Osteocyte (in vitro differentiated cells): ENCODE results near the gene AKAP13. TPM values are rescaled to one million over a fixed set of nuclear protein-coding genes. Genes with fewer than 3 reads are reported as not detected.

Source experiments
- DNase-seq: peaks from one replicate; pipeline ENCODE4 v3.0.0; 2021; ENCODE audit warnings: mixed read lengths; ENCODE audit not compliant: unreplicated experiment; ENCODE audit errors: extremely low spot score
- H3K27ac Mint-ChIP-seq: one replicate; pipeline ENCODE4 v1.8.0; 2021; ENCODE audit warnings: mild to moderate bottlenecking, mixed read lengths; ENCODE audit not compliant: unreplicated experiment
- H3K27me3 Mint-ChIP-seq: one replicate; pipeline ENCODE4 v1.8.0; 2021; ENCODE audit warnings: mixed read lengths; ENCODE audit not compliant: unreplicated experiment
- H3K36me3 Mint-ChIP-seq: one replicate; pipeline ENCODE4 v1.8.0; 2021; ENCODE audit warnings: mixed read lengths; ENCODE audit not compliant: unreplicated experiment
- H3K4me1 Mint-ChIP-seq: one replicate; pipeline ENCODE4 v1.8.0; 2021; ENCODE audit warnings: mixed read lengths; ENCODE audit not compliant: unreplicated experiment
- H3K4me3 Mint-ChIP-seq: one replicate; pipeline ENCODE4 v1.8.0; 2021; ENCODE audit warnings: mild to moderate bottlenecking, moderate library complexity, mixed read lengths; ENCODE audit not compliant: unreplicated experiment
- H3K9me3 Mint-ChIP-seq: one replicate; pipeline ENCODE4 v1.8.0; 2021; ENCODE audit warnings: mixed read lengths; ENCODE audit not compliant: unreplicated experiment
- CTCF ChIP-seq: fragments of 200-600 bp; sonication (generic); IDR thresholded peaks from 2 replicates; pipeline ENCODE4 v1.5.0; 2021; ENCODE audit warnings: antibody characterized with exemption, mild to moderate bottlenecking, moderate library complexity
- total RNA-seq: library from RNA; stranded (reverse); gene quantifications from 2 replicates; pipeline ENCODE4 v1.2.1, GENCODE V29; 2021

Gene AKAP13
- total RNA-seq, 1 donor from 2014 or later, result 146 TPM

GRCh38 chr15:85453144-85453872 is 72.9 kb downstream of the AKAP13 start:
- peaks cover 35% of the 10 kb centered on the region for H3K9me3 Mint-ChIP-seq
- H3K4me1 Mint-ChIP-seq, result peaks cover 26% of the 10 kb centered on the region
- no peak for TF ChIP-seq CTCF
- H3K27ac Mint-ChIP-seq, result no peak overlapping the region
- H3K4me3 Mint-ChIP-seq, result no peak overlapping the region
- DNase-seq, result no peak
- H3K36me3 Mint-ChIP-seq, result peaks cover 23% of the 10 kb centered on the region
- no peaks in the 10 kb centered on the region for H3K27me3 Mint-ChIP-seq

GRCh38 chr15:85454403-85454802 is 74.0 kb downstream of the AKAP13 start:
- no peak overlapping the region for H3K4me3 Mint-ChIP-seq
- DNase-seq, result no peak
- H3K4me1 Mint-ChIP-seq, result peaks cover 31% of the 10 kb centered on the region
- H3K9me3 Mint-ChIP-seq, result peaks cover 31% of the 10 kb centered on the region
- no peak for TF ChIP-seq CTCF
- H3K36me3 Mint-ChIP-seq, result peaks cover 21% of the 10 kb centered on the region
- H3K27me3 Mint-ChIP-seq, result no peaks in the 10 kb centered on the region
- no peak overlapping the region for H3K27ac Mint-ChIP-seq

- DNase-seq, result no peak
- no peak for TF ChIP-seq CTCF
- Mint-ChIP-seq H3K36me3 (peaks cover 9% of the 10 kb centered on the region), H3K4me1 (peaks cover 41% of the 10 kb centered on the region), H3K9me3 (peaks cover 16% of the 10 kb centered on the region), H3K27me3 (no peaks in the 10 kb centered on the region), H3K4me3 (no peak overlapping the region), H3K27ac (peak overlapping the region; percentile 43)
Observed at GRCh38 chr15:85455891-85456290, 75.5 kb downstream of the AKAP13 start.

- no peaks in the 10 kb centered on the region for H3K27me3 Mint-ChIP-seq
- no peak overlapping the region for H3K27ac Mint-ChIP-seq
- peaks cover 47% of the 10 kb centered on the region for H3K4me1 Mint-ChIP-seq
Observed at GRCh38 chr15:85456798-85457197, 76.4 kb downstream of the AKAP13 start.

More at GRCh38 chr15:85456798-85457197, 76.4 kb downstream of the AKAP13 start:
- no peak overlapping the region for H3K4me3 Mint-ChIP-seq
- H3K36me3 Mint-ChIP-seq, result peaks cover 3% of the 10 kb centered on the region
- TF ChIP-seq CTCF, result no peak
- H3K9me3 Mint-ChIP-seq, result peaks cover 7% of the 10 kb centered on the region
- no peak for DNase-seq
